Measurements from ENCODE around the gene VAT1L.

- TF ChIP-seq, protein P1, sequence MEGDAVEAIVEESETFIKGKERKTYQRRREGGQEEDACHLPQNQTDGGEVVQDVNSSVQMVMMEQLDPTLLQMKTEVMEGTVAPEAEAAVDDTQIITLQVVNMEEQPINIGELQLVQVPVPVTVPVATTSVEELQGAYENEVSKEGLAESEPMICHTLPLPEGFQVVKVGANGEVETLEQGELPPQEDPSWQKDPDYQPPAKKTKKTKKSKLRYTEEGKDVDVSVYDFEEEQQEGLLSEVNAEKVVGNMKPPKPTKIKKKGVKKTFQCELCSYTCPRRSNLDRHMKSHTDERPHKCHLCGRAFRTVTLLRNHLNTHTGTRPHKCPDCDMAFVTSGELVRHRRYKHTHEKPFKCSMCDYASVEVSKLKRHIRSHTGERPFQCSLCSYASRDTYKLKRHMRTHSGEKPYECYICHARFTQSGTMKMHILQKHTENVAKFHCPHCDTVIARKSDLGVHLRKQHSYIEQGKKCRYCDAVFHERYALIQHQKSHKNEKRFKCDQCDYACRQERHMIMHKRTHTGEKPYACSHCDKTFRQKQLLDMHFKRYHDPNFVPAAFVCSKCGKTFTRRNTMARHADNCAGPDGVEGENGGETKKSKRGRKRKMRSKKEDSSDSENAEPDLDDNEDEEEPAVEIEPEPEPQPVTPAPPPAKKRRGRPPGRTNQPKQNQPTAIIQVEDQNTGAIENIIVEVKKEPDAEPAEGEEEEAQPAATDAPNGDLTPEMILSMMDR (IDR thresholded peaks at IDR 0.05) = no peak
- no peak for TF ChIP-seq POLR2A (IDR thresholded peaks at IDR 0.05)
These were observed 186.5 kb downstream of the VAT1L start for GRCh38 chr16:77974883-77975282.

Measured in testis (tissue), 2 donors.